ENCODE data around the gene HINT3. TPM values are rescaled to one million over a fixed set of nuclear protein-coding genes. Genes with fewer than 3 reads are reported as not detected.
A peak's percentile ranks its signal among the peaks of the same experiment; 100 is the strongest.
"Not testable (repeated sequence)": the region's sequence is repeated elsewhere in the genome, so short reads cannot be mapped to it uniquely, and the experiment has no call there.

Gene HINT3
- total RNA-seq: 34.8 TPM
- long read RNA-seq, transcript HINT3-201 (5 exons, 3,314 nt): major isoform, 11 of 11 reads
- long read RNA-seq, partial matches to known transcripts: 0 of 11 reads
- long read RNA-seq, other reads (novel, unspliced or antisense): 0 of 11 reads

GRCh38 chr6:125956506-125957390, at the start of gene HINT3:
HINT3 (plus strand) TSS chr6:125956770; CDS start chr6:125956978, 208 bp downstream.
- intact Hi-C loops (cut with DNase I): loop anchor here (1.0 to 5.0 kb wide), 3 partner anchors 99 to 645 kb away; partner anchors contain the start of gene NCOA7
- DNase-seq (ENCODE audit: missing footprints) (peak; percentile 99), ATAC-seq (peak; percentile 97)

GRCh38 chr6:125910527-125910926, 46.0 kb upstream of the HINT3 start:
- ATAC-seq: no peak

GRCh38 chr6:125911051-125911451, 45.5 kb upstream of the HINT3 start:
- ATAC-seq; intact Hi-C loops (cut with DNase I); DNase-seq (ENCODE audit: missing footprints): not testable (repeated sequence)

More at GRCh38 chr6:125910527-125910926, 46.0 kb upstream of the HINT3 start:
- intact Hi-C loops (cut with DNase I): no loop called here
- no peak for DNase-seq (ENCODE audit: missing footprints)

DNA sequence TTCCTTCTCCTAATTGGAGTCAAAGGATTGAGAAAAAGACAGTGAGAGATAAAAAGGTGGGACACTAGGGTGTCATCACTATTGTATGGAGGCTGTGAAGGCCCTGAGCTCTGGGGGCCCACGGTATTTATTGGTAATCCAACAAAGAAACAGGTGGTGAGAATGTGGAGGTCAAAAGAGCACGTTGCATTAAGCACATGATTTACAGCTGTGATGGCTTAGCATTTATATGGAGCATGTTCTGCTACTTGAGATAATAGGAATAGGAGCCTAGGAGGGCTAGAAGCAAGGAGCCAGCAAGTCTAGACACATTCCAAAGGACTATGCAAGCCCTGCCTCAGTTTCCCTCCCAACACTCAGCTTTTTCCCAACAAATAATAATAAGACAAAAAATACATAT, 44.1 kb upstream of the HINT3 start:
- DNase-seq (ENCODE audit: missing footprints); intact Hi-C loops (cut with DNase I); ATAC-seq: not testable (repeated sequence)

DNA sequence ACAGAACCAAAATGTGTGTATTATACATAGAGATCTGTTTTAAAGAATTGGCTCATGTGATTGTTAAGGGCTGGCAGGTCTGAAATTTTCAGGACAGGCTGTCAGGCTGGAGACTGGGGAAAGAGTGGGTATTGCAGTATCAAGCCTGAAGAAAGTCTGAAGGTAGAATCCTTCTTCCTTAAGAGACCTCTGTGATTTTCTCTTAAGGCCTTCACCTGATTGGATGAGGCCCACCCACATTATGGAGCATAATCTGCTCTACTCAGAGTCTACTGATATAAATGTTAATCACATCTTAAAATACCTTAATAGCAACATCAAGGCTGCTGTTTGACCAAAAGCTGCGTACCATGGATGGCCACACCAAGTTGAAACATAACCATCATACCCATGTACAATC, 43.4 kb upstream of the HINT3 start:
- DNase-seq (ENCODE audit: missing footprints): no peak
- intact Hi-C loops (cut with DNase I): no loop called here
- ATAC-seq: no peak

DNA sequence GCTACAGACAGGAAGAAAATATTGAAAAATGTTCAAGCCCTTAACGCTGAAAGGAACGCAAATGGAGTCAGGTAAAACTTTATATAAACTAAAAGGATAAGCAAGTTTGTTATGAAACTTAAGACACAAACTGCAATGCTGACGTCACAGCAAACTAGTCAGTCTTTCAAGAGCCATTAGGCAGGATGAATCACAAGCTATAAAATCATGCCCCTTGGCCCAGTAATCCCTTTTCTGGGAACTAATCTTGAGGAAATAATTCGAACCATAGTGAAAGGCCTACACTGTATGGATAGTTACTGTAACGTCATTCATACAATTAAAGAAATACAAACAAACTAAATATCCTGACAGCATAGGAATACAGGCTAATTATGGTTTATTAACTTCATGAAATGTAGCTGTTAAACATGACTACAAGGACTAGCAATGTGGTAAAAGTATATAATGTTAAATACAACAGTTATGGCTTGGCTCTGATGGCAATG, 42.7 kb upstream of the HINT3 start:
- ATAC-seq (no peak), DNase-seq (ENCODE audit: missing footprints) (no peak)
- intact Hi-C loops (cut with DNase I): no loop called here

DNA sequence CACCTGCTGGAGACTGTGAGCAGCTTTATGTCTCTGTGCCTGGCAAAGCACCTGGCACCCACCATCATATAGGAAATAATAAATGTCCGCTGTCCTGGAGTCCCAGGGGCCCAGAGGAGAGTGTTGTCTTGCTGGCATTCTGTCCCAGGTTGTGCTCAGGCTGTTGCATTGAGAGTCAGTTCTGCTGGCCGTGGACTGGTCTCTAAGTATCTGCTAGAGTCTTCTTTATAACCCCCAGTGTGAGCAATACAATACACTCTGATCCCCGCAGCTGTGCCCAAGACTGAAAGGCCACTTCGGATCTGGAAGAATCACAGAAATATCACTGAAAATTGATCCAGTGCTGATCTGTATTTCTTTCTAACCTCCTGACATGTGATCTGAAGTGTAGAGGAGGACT, 38.3 kb upstream of the HINT3 start:
- ATAC-seq (peak; percentile 4), DNase-seq (ENCODE audit: missing footprints) (no peak)
- intact Hi-C loops (cut with DNase I): no loop called here

GRCh38 chr6:125918681-125919566, 37.6 kb upstream of the HINT3 start:
- intact Hi-C loops (cut with DNase I): no loop called here
- ATAC-seq (peak; percentile 88), DNase-seq (ENCODE audit: missing footprints) (no peak)

DNA sequence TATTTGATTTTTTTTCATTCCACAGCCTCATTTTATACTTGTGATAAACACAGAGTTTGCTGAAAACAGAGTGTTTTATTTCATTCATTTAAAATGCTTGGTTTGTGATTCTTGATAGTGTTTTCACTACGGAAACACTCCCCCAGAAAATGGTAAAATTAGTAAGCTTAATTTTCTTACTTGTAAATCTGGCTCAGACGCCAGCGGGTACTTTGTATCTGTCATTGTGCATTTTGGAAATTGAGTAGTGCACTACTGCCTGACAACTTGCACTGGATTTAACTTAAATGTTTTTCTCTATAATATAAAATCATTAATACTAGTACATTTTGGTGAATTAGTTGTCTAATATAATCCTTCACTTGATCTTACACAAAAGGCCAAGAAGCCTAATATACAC, 37.0 kb upstream of the HINT3 start:
- intact Hi-C loops (cut with DNase I): no loop called here
- ATAC-seq (no peak), DNase-seq (ENCODE audit: missing footprints) (no peak)

- no peak for ATAC-seq
- DNase-seq (ENCODE audit: missing footprints): no peak
- intact Hi-C loops (cut with DNase I): no loop called here
Observed at GRCh38 chr6:125922322-125922860, 34.2 kb upstream of the HINT3 start.

DNA sequence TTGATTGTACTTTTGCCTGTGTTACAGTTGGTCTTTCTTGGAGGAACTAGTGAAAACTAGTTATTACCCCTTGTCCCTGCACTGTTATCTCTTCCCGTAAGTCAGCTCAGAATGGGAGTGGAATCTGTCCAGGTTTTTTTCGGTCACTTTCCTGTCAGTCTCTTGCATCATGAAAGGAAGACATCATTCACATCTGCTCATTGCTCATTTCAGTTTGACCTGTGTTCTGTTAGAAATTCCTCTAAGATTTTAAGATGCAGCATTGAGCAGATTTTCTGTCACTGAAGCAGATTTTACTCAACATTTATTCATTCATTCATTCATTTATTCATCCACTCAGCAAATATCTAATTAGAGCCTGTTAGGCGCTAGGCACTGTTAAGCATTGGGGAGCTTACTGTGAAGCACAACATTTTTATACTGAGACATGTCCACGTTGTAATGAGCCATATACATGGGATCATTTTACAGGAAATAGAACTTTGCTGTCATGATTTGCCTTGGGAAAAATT, 33.1 kb upstream of the HINT3 start:
- intact Hi-C loops (cut with DNase I): no loop called here
- no peak for DNase-seq (ENCODE audit: missing footprints)
- no peak for ATAC-seq

- ATAC-seq: peak; percentile 46
- intact Hi-C loops (cut with DNase I): no loop called here
- no peak for DNase-seq (ENCODE audit: missing footprints)
Observed at GRCh38 chr6:125924169-125924568, 32.4 kb upstream of the HINT3 start.

- DNase-seq (ENCODE audit: missing footprints) (no peak), ATAC-seq (peak; percentile 26)
- intact Hi-C loops (cut with DNase I): no loop called here
Observed at GRCh38 chr6:125924697-125925358, 31.7 kb upstream of the HINT3 start.

DNA sequence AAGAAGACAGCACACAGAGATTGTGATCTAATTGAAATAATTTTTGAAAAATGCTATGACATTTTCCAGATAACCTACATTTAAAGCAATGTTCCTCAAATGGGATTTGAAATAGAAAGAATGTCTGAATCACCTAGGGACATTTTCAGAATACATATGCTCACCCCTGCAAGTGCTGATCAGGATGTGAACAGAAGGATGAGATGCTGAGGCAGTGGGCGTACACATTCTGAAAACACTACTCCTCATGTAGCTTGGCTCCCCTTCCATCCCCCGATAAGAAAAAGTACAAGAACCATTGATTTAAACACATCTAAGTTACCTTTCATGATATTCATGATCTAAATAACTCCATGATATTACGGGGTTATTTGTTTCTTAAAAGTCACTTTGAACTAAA, 29.9 kb upstream of the HINT3 start:
- intact Hi-C loops (cut with DNase I): no loop called here
- no peak for ATAC-seq
- DNase-seq (ENCODE audit: missing footprints): no peak

- intact Hi-C loops (cut with DNase I): no loop called here
- no peak for DNase-seq (ENCODE audit: missing footprints)
- no peak for ATAC-seq
Observed at GRCh38 chr6:125927761-125928160, 28.8 kb upstream of the HINT3 start.

GRCh38 chr6:125930765-125931418, 25.7 kb upstream of the HINT3 start:
- intact Hi-C loops (cut with DNase I): no loop called here
- DNase-seq (ENCODE audit: missing footprints): no peak
- ATAC-seq: no peak

DNA sequence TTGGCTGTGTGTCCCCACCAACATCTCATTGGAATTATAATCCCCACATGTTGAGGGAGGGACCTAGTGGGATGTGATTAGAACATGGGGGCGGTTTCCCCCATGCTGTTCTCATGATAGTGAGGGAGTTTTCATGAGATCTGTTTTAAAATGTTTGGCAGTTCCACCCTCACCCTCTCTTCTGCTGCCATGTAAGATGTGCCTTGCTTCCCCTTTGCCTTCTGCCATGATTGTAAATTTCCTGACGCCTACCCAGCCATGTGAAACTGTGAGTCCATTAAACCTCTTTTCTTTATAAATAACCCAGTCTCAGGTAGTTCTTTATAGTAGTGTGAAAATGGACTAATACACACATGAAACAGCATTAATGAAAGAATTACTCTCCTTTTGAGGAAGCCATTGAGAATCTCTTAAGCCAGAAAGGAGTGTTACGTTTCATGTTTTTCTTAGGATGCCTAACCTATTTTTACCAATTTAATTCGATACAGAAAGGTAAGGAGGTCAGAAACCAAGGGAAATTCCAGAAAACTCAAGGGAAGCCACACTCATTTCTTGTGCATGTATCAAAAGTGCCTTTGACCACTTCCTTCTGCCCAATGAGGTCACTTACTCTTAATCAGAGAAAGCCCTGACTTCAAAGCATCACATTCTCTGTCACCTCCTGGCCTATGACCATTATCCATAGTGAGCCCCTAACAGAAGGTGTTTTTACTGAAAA, 24.7 kb upstream of the HINT3 start:
- DNase-seq (ENCODE audit: missing footprints) (no peak), ATAC-seq (no peak)
- intact Hi-C loops (cut with DNase I): no loop called here
